A549 (cell line): ENCODE data around the gene HPN. TPM values are rescaled to one million over a fixed set of nuclear protein-coding genes. Genes with fewer than 3 reads are reported as not detected.

Source experiments
- ATAC-seq, 2 experiments: fragments of 200-7000 bp in 1 of 2; fragments of >200 bp in 1 of 2; cut with Nextera tagmentation in 1 of 2; cut with Tn5 transposase in 1 of 2; 3 replicates each; pipeline versions ENCODE4 v1.8.0 to v1.9.1; 2018 to 2020; ENCODE audit warnings: mild to moderate bottlenecking in 1 of 2, moderate library complexity in 1 of 2
- CTCF ChIA-PET: fragments of 300-600 bp; sonication (Branson Sonifier 250); formaldehyde crosslinking; extraction: SDS; loops from one replicate; lab custom pipeline; 2021; ENCODE audit warnings: antibody characterized with exemption, inconsistent platforms; lab: Yijun Ruan, JAX
- POLR2A ChIA-PET: fragments of 350-600 bp; formaldehyde crosslinking; extraction: SDS; loops from one replicate; lab custom pipeline; 2021; ENCODE audit warnings: antibody characterized with exemption, inconsistent platforms; lab: Yijun Ruan, JAX
- DNase-seq, 2 experiments: peaks; one replicate each; pipeline versions ENCODE4 v3.0.0 to v3.0.0-alpha.2; 2011 to 2016; ENCODE audit warnings: low read depth in 1 of 2, low spot score in 1 of 2
- FAIRE-seq: peaks from 2 replicates; lab custom pipeline; 2011; peaks lifted over from hg19 to GRCh38; lab: Jason Lieb, UNC
- H3K27ac ChIP-seq, 2 experiments: fragments of >200 bp; sonication (Bioruptor Twin); formaldehyde crosslinking; 3 replicates each; pipeline ENCODE4 v1.5.1; 2016 to 2017
- H3K4me1 ChIP-seq: fragments of >200 bp; sonication (Bioruptor Twin); formaldehyde crosslinking; 3 replicates; pipeline ENCODE4 v1.6.1; 2016
- H3K4me2 ChIP-seq: fragments of >200 bp; sonication (Bioruptor Twin); formaldehyde crosslinking; 3 replicates; pipeline ENCODE4 v1.6.1; 2016
- H3K4me3 ChIP-seq: fragments of >200 bp; sonication (Bioruptor Twin); formaldehyde crosslinking; 3 replicates; pipeline ENCODE4 v1.5.1; 2016
- H3K9me3 ChIP-seq: fragments of >200 bp; sonication (Bioruptor Twin); formaldehyde crosslinking; 3 replicates; pipeline ENCODE4 v1.6.1; 2016
- BCL3 ChIP-seq: fragments of >200 bp; sonication (Bioruptor Twin); formaldehyde crosslinking; IDR thresholded peaks from 3 replicates; pipeline ENCODE4 v1.6.1; 2016
- CBX2 ChIP-seq: fragments of 200-600 bp; sonication (generic); IDR thresholded peaks from 2 replicates; pipeline ENCODE4 v1.6.1; 2016; ENCODE audit warnings: low read depth, mild to moderate bottlenecking, borderline replicate concordance
- CBX8 ChIP-seq: fragments of 200-600 bp; sonication (generic); IDR thresholded peaks from 2 replicates; pipeline ENCODE4 v1.6.1; 2016
- CTCF ChIP-seq: fragments of >200 bp; sonication (Bioruptor Twin); formaldehyde crosslinking; IDR thresholded peaks from 3 replicates; pipeline ENCODE4 v1.5.1; 2016
- EHF ChIP-seq: fragments of 250-450 bp; sonication (Bioruptor Pico); IDR thresholded peaks from 2 replicates; pipeline ENCODE4 v1.5.0; 2020; ENCODE audit warnings: mild to moderate bottlenecking
- EP300 ChIP-seq, 2 experiments: fragments of >200 bp; sonication (Bioruptor Twin); formaldehyde crosslinking; IDR thresholded peaks; 2 replicates in 1 of 2; 3 replicates in 1 of 2; pipeline ENCODE4 v1.6.1; 2016 to 2017
- FOXS1 ChIP-seq: fragments of 250-450 bp; sonication (Bioruptor Pico); IDR thresholded peaks from 2 replicates; pipeline ENCODE4 v1.5.0; 2020; ENCODE audit warnings: mild to moderate bottlenecking, moderate library complexity
- GATA3 ChIP-seq: IDR thresholded peaks from 2 replicates; pipeline ENCODE4 v1.6.1; 2012; ENCODE audit warnings: borderline replicate concordance
- HMGXB4 ChIP-seq: fragments of 250-450 bp; sonication (Bioruptor Pico); IDR thresholded peaks from 2 replicates; pipeline ENCODE4 v1.5.0; 2021; ENCODE audit warnings: mild to moderate bottlenecking, moderate library complexity, borderline replicate concordance
- HOXA7 ChIP-seq: fragments of 250-450 bp; sonication (Bioruptor Pico); IDR thresholded peaks from 2 replicates; pipeline ENCODE4 v1.5.0; 2020; ENCODE audit warnings: mild to moderate bottlenecking, moderate library complexity
- HOXB13 ChIP-seq: fragments of 250-450 bp; sonication (Bioruptor Pico); IDR thresholded peaks from 2 replicates; pipeline ENCODE4 v1.5.0; 2020; ENCODE audit warnings: low read depth, mild to moderate bottlenecking, moderate library complexity
- JUN ChIP-seq, 2 experiments: fragments of >200 bp; sonication (Bioruptor Twin); formaldehyde crosslinking; IDR thresholded peaks; 2 replicates in 1 of 2; 3 replicates in 1 of 2; pipeline ENCODE4 v1.6.1; 2016 to 2017
- NFE2L2 ChIP-seq: fragments of 150-350 bp; conservative IDR thresholded peaks from 2 replicates; pipeline ENCODE4 v1.6.1; 2014; ENCODE audit warnings: low read length
- PBX3 ChIP-seq: IDR thresholded peaks from 2 replicates; pipeline ENCODE4 v1.6.1; 2012
- POLR2AphosphoS2 ChIP-seq: conservative IDR thresholded peaks from 2 replicates; pipeline ENCODE4 v1.6.1; 2012; ENCODE audit warnings: low read length, improper control_type of control experiment, inconsistent platforms
- RAD21 ChIP-seq, 2 experiments: fragments of >200 bp in 1 of 2; sonication (Bioruptor Twin) in 1 of 2; formaldehyde crosslinking in 1 of 2; IDR thresholded peaks in 1 of 2; conservative IDR thresholded peaks in 1 of 2; 2 replicates in 1 of 2; 3 replicates in 1 of 2; pipeline ENCODE4 v1.6.1; 2012 to 2018; ENCODE audit warnings: inconsistent platforms in 1 of 2
- RARB ChIP-seq: fragments of 250-450 bp; sonication (Bioruptor Pico); IDR thresholded peaks from 2 replicates; pipeline ENCODE4 v1.8.0; 2021; ENCODE audit warnings: mild to moderate bottlenecking, moderate library complexity
- SMC3 ChIP-seq: fragments of >200 bp; sonication (Bioruptor Twin); formaldehyde crosslinking; IDR thresholded peaks from 3 replicates; pipeline ENCODE4 v1.6.1; 2018; ENCODE audit warnings: inconsistent platforms
- TFCP2L1 ChIP-seq: fragments of 250-450 bp; sonication (Bioruptor Pico); IDR thresholded peaks from 2 replicates; pipeline ENCODE4 v1.5.0; 2021; ENCODE audit warnings: mild to moderate bottlenecking
- TP53 ChIP-seq: fragments of 250-450 bp; sonication (Bioruptor Pico); IDR thresholded peaks from 2 replicates; pipeline ENCODE4 v1.5.0; 2021; ENCODE audit warnings: mild to moderate bottlenecking, moderate library complexity
- ZSCAN20 ChIP-seq: fragments of 250-450 bp; sonication (Bioruptor Pico); IDR thresholded peaks from 2 replicates; pipeline ENCODE4 v1.8.0; 2022; ENCODE audit warnings: mild to moderate bottlenecking, moderate library complexity
- WGBS: methylation state at CpG from one replicate; pipeline ENCODE4 v1.1.6; 2017; ENCODE audit errors: missing lambda C conversion rate; 5-methylcytosine and 5-hydroxymethylcytosine counted together
- polyA plus RNA-seq, 4 experiments: library from polyadenylated mRNA; depleted of rRNA in 3 of 4; stranded (reverse); fragments of >200 nt; fragmentation: RNase III in 1 of 4; extraction: RNeasy Plus Mini Kit Qiagen cat#74134 plus additional on column Dnase treatment in 1 of 4; gene quantifications; 2 replicates in 3 of 4; 3 replicates in 1 of 4; pipeline ENCODE4 v1.2.3, GENCODE V29; 2011 to 2017

Gene HPN
- polyA plus RNA-seq, 2 of the 4 experiments (the other 2 are of a cell fraction): 0.06 to 0.08 TPM

- Histone ChIP-seq H3K9me3 (no peaks in the 10 kb centered on the region), H3K4me1 (peaks cover 26% of the 10 kb centered on the region), H3K4me2 (no peak overlapping the region), H3K4me3 (no peak overlapping the region), H3K27ac (peak overlapping the region; percentile 2 to 42; a peak in 3 of 6 replicates)
- CTCF ChIA-PET: interaction anchor here (0.6 to 61.4 kb wide), 19 partner anchors 1 to 375 kb away, joined by 3 to 1860 read pairs (median 4); partner anchors contain the start of genes GRAMD1A, LGI4, SCN1B and ZNF792
- DNase-seq (peak; percentile 82 to 86), FAIRE-seq (peak; percentile 23), ATAC-seq (peak; percentile 43 to 70)
- 74% methylated on average over 32 of the region's 32 CpGs for WGBS
- TF ChIP-seq TFCP2L1 (CRISPR knock-in tag) (peak; percentile 80; the same call in 1 of the 2 replicates), HOXA7 (CRISPR knock-in tag) (peak; percentile 76; the same call in 1 of the 2 replicates), TP53 (peak; percentile 84; the same call in 1 of the 2 replicates), FOXS1 (no peak), RAD21 (conservative IDR thresholded peaks at IDR 0.05 in 1 of 2, IDR thresholded peaks at IDR 0.05 in 1 of 2) (peak; percentile 98), EP300 (IDR thresholded peaks at IDR 0.05) (no peak), NFE2L2 (no peak), CTCF (peak; percentile 94), BCL3 (0 out of 3 replicates have a peak, but pooled peaks have one; percentile 36), JUN (IDR thresholded peaks at IDR 0.05) (peak in 1 of 2 experiments; percentile 53; a peak in 1 of 5 replicates), CBX2 (no peak), EHF (CRISPR knock-in tag) (0 out of 2 replicates have a peak, but pooled peaks have one; percentile 17), ZSCAN20 (CRISPR knock-in tag) (no peak), POLR2AphosphoS2 (peak; percentile 96), GATA3 (0 out of 2 replicates have a peak, but pooled peaks have one; percentile 43), HMGXB4 (CRISPR knock-in tag) (0 out of 2 replicates have a peak, but pooled peaks have one; percentile 51), HOXB13 (CRISPR knock-in tag) (no peak), SMC3 (peak; percentile 99), CBX8 (no peak), RARB (CRISPR knock-in tag) (peak; percentile 60; the same call in 1 of the 2 replicates), PBX3 (peak; percentile 41; the same call in 1 of the 2 replicates)
- POLR2A ChIA-PET: interaction anchor here (0.9 to 2.1 kb wide), 4 partner anchors 12 to 14 kb away, joined by 3 to 7 read pairs (median 6); partner anchors contain the start of gene GRAMD1A
These were observed 28.3 kb upstream of the HPN start for GRCh38 chr19:35013041-35013819.
